ENCODE measurements around the gene LHPP. TPM values are rescaled to one million over a fixed set of nuclear protein-coding genes. Genes with fewer than 3 reads are reported as not detected.
A peak's percentile ranks its signal among the peaks of the same experiment; 100 is the strongest.
"Not testable (repeated sequence)": the region's sequence is repeated elsewhere in the genome, so short reads cannot be mapped to it uniquely, and the experiment has no call there.

LHPP gene
- total and polyA plus RNA-seq, 3 donors from 2014 or later: 34.2 to 46.0 (median 45.0) TPM

- Histone ChIP-seq H3K4me3 (no peak overlapping the region), H3K4me1 (peaks cover 10% of the 10 kb centered on the region), H3K9me3 (no peaks in the 10 kb centered on the region), H3K36me3 (ENCODE audit: low read depth, missing control alignments) (no peaks in the 10 kb centered on the region), H3K27me3 (no peaks in the 10 kb centered on the region), H3K27ac (no peak overlapping the region)
- TF ChIP-seq CTCF (IDR thresholded peaks at IDR 0.05) (no peak), POLR2A (IDR thresholded peaks at IDR 0.05) (no peak)
- intact Hi-C loops (cut with DNase I; ENCODE audit: low total_unique reads): no loop called here
- no peak for DNase-seq
- WGBS, 2 donors: 79 to 89% methylated on average over 8 to 14 of the region's 14 CpGs
Measured at GRCh38 chr10:124608093-124608721, 146.6 kb downstream of the LHPP start.

DNA sequence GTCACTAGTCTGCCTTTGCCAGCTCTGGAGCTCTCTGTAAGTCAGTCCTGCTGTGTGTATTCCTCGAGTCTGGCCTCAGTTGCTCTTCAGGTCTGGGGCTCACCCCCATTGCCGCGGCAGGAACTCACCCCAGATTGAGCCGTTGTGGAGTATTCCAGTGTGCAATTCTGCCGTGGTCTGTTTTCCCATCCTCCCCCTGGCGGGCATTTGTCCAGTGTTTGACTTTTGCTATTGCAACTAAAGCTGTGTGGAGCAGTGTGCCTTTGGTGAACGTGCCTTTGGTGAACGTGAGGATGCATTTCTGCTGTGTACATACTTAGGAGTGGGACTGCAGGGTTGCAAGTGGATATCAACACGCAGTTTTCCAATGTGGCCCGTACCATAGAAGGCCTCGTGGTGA is 148.1 kb downstream of the LHPP start:
- 86 to 87% methylated on average over 11 of the region's 11 CpGs for WGBS, 2 donors

GRCh38 chr10:124610186-124610585 is 148.6 kb downstream of the LHPP start:
- H3K4me1 ChIP-seq: peaks cover 15% of the 10 kb centered on the region
- WGBS, 2 donors: 90 to 95% methylated on average over 17 to 18 of the region's 19 CpGs

More for the DNA sequence above, 148.1 kb downstream of the LHPP start:
- Histone ChIP-seq H3K27ac (no peak overlapping the region), H3K4me3 (no peak overlapping the region), H3K36me3 (ENCODE audit: low read depth, missing control alignments) (no peaks in the 10 kb centered on the region), H3K9me3 (no peaks in the 10 kb centered on the region), H3K27me3 (no peaks in the 10 kb centered on the region), H3K4me1 (peaks cover 18% of the 10 kb centered on the region)
- no peak for DNase-seq
- intact Hi-C loops (cut with DNase I; ENCODE audit: low total_unique reads): no loop called here
- TF ChIP-seq CTCF (IDR thresholded peaks at IDR 0.05) (no peak), POLR2A (IDR thresholded peaks at IDR 0.05) (no peak)

GRCh38 chr10:124610851-124611250 is 149.2 kb downstream of the LHPP start:
- 96 to 97% methylated on average over 15 to 16 of the region's 17 CpGs for WGBS, 2 donors
- intact Hi-C loops (cut with DNase I; ENCODE audit: low total_unique reads); H3K36me3 ChIP-seq (ENCODE audit: low read depth, missing control alignments); H3K27me3 ChIP-seq; H3K4me3 ChIP-seq; DNase-seq; H3K9me3 ChIP-seq; H3K27ac ChIP-seq: not testable (repeated sequence)
- peaks cover 15% of the 10 kb centered on the region for H3K4me1 ChIP-seq

More at GRCh38 chr10:124610186-124610585, 148.6 kb downstream of the LHPP start:
- H3K9me3 ChIP-seq; H3K36me3 ChIP-seq (ENCODE audit: low read depth, missing control alignments); H3K27me3 ChIP-seq; intact Hi-C loops (cut with DNase I; ENCODE audit: low total_unique reads); H3K27ac ChIP-seq; DNase-seq; H3K4me3 ChIP-seq: not testable (repeated sequence)

- no peaks in the 10 kb centered on the region for H3K36me3 ChIP-seq (ENCODE audit: low read depth, missing control alignments)
- H3K27me3 ChIP-seq: no peaks in the 10 kb centered on the region
- WGBS, 2 donors: 86 to 87% methylated on average over 5 to 11 of the region's 11 CpGs
- peak overlapping the region in 1 of 2 donors; percentile 18 for H3K27ac ChIP-seq
- intact Hi-C loops (cut with DNase I; ENCODE audit: low total_unique reads): no loop called here
- no peak overlapping the region for H3K4me3 ChIP-seq
- peaks cover 15% of the 10 kb centered on the region for H3K4me1 ChIP-seq
- TF ChIP-seq CTCF (IDR thresholded peaks at IDR 0.05) (no peak), POLR2A (IDR thresholded peaks at IDR 0.05) (no peak)
- DNase-seq: no peak
- no peaks in the 10 kb centered on the region for H3K9me3 ChIP-seq
Measured at GRCh38 chr10:124611738-124612137, 150.1 kb downstream of the LHPP start.
